HG03575 (cell line): ENCODE data around the gene DPEP3.
"Not testable (repeated sequence)": the region's sequence is repeated elsewhere in the genome, so short reads cannot be mapped to it uniquely, and the experiment has no call there.

Source experiments
- ATAC-seq: cut with Tn5 transposase; IDR thresholded peaks from one replicate; pipeline ENCODE4 v1.9.1; 2021; ENCODE audit not compliant: unreplicated experiment, insufficient number of reproducible peaks, low FRiP score; ENCODE audit errors: extremely low read depth

The DPEP3 gene

GRCh38 chr16:67950335-67950843 lies 29.9 kb downstream of the DPEP3 start:
- no peak for ATAC-seq

DNA sequence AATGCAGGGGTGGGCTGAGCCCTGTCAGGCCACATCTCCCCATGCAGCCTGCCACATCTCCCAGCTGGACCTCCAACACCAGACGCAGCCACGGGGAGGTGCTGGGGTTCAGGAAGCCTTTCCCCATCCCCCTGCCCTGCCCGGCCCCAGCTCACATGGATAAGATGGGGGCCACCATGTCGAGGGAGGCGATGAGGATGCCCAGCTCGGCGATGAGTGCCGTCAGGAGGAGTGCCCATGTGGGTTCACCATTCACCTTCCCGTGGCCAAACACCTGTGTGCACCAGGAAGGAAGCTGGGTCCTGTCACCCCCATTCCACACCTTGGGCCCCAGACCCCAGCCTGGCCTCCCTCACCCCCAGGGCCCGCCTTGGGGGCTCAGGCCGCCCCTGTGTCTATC lies 30.7 kb downstream of the DPEP3 start:
- no peak for ATAC-seq

- no peak for ATAC-seq
Observed at GRCh38 chr16:67948015-67948414, 32.3 kb downstream of the DPEP3 start.

DNA sequence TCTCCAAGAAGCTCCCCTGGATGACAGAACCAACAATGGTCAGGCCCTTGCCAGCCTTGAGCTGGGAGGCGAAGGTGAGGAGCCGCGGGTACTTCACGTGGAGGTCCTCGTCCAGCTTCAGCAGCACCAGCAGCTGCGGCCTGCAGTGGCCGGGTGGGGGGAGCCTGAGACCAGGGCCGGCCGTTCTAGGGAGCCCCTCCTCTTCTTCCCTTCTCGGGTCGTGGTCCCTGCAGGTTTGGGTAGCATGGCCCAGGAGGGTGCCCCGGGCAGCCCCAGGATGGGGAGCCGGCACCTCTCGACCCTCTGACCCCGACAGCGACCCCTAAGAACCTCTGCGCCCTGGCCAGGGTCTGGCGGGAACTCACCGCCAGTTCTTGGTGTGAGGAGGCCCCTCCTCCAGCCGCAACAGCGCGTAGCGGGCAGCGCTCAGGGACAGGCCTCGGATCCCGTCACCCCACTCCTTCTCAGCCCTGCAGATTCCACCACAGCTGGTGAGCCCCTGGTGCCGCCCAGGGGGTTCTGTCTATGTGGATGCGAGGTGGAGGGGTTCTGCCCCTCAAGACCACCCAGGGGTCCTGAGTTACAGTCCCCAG lies 33.2 kb downstream of the DPEP3 start:
- no peak for ATAC-seq

DNA sequence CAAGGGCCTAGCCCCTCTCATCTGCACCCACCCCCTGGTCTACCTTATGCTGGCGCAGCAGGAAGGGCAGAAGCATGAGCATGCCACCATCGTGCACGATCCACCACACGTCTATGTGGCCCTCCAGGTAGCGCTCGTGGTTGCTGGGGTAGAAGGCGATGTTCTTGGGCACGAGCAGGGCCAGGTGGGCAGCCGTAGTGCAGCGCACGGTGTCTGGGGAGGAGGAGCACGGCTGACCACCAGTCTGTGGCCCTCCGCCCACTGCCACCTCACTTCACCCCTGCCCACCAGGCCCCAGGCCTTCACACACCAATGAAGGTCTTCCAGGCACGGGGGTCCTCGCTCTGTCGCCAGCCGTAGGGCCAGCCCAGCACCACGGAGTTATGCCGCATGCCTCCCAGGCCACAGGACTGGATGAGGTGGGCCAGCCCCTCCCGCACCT lies 34.1 kb downstream of the DPEP3 start:
- ATAC-seq = no peak

GRCh38 chr16:67945392-67945933 lies 34.8 kb downstream of the DPEP3 start:
- no peak for ATAC-seq

- ATAC-seq = no peak
Observed at GRCh38 chr16:67944690-67945391, 35.5 kb downstream of the DPEP3 start.

DNA sequence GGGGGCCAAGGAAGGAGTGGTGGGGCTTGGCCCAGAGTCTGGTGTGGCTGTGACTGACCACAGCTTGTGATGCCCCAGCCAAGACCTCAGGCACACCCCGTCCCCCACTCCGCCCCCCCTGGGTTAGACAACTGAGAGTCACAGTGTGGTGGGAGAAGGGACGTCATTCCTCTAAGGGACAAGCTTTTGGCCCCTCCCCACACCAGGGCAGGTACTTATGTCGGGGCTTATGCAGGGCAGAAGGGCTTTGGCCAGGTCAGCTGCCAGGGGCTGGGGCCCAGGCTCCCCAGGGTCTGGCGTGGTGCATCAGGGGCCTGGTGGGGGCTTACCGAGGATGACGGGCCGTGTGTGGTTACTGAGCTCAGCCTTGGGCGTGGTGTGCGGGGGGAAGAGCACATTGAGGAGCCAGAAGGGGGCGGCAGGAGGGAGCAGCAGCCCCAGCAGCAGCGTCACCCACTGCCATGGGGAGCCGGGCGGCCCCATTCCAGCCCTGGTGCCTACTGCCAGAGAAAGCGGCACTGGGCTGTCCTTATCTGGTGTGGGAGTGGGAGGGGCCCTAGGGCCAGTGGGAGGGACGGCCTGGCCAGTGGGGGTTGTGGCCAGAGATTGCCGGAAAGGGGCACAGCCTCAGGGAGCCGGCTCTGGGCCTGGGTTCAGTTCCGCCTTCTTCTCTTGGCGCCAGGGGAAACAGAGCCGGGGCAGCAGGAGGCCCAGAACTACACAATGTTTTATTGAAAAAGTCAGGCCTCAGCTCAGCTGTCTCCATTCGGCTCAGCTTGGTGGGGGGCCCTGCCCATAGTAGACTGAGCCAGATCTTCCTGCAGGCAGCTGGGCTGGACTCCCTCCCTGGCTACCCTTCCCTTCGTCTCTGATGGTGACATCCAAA lies 36.4 kb downstream of the DPEP3 start, which contains the start of gene LCAT:
TSS of gene LCAT (minus strand) at position 502 of the 886 bp plus-strand sequence. CDS start at position 483, 19 bp downstream.
- no peak for ATAC-seq

GRCh38 chr16:67943256-67943618 lies 37.1 kb downstream of the DPEP3 start:
- ATAC-seq = no peak

DNA sequence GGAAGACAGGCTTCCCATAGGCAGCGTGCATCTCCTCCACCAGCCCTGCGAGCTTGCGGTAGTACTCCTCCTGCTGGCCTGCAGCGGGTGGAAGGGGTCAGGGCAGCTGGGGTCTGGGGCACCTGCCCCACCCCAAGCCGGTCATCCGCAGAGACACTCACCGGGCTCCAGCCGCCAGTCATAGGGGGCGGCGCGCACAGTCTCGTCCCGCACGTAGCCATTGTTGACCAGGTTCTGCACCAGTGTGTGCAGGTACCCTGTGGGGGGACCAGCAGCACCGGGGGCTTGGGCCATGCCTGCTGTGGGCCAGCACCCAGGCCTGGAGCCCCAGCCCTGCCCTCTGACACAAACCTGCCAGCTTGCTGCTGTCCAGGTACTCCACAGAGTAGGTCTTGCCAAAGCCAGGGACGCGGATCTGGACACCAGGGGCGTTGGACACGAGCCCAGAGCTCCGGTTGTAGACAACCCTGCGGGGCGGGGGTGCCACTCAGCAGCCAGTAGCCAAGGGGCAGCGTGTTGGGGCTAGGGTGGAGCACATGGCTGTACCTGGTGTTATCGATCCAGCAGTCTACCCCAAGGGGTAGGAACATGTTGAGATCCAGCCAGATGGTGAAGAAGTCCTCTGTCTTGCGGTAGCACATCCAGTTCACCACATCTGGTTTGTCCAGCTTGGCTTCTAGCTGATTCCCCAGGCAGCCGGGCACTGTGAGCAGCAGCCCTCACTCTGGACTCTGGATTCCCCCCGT lies 37.6 kb downstream of the DPEP3 start:
- no peak for ATAC-seq

GRCh38 chr16:67942200-67942509 lies 38.1 kb downstream of the DPEP3 start:
- no peak for ATAC-seq

GRCh38 chr16:67941469-67942199 lies 38.7 kb downstream of the DPEP3 start:
- no peak for ATAC-seq

- ATAC-seq = no peak
Observed at GRCh38 chr16:67940446-67941089, 39.7 kb downstream of the DPEP3 start.

DNA sequence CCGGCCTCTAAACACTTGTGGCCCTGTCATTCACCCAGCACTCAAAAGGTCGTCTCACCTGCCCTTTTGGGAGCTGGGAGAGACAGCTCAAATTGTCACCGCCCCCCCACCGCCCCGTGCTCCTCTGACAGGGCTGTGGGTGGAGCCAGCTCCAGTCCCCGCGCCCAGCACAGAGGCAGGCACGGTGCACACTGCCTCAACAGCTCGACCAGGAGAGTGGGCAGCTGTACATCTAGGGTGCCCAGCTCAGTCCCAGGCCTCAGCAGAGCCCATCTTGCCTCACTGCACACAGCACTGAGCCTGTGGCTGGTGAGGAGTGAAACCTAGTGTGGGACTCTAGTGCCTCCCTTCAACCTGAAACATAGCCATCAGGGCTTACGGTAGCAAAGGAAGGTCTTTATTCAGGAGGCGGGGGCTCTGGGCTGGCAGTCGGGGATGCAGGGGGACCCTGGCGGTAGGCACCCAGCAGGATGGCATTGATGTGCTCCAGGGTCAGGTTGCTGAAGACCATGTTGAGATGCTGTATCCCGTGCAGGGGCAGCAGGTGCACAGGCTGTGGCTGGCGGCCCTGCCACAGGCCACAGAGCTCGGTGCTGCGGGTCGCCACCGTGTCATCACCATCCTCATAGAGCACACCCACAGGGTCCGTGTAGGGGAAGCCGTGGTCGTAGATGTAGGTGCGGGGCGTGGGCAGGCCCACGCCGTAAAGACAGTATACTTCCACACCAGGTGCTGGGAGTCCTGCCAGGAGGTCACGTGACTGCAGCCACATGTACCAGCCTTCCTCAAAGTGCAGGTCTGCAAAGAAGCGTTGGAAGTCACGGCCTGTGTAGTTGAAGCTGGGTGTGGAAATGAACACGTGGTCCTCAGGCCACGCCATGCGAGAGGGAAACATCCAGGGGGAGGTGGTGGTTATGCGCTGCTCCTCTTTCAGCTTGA lies 40.5 kb downstream of the DPEP3 start:
- no peak for ATAC-seq

DNA sequence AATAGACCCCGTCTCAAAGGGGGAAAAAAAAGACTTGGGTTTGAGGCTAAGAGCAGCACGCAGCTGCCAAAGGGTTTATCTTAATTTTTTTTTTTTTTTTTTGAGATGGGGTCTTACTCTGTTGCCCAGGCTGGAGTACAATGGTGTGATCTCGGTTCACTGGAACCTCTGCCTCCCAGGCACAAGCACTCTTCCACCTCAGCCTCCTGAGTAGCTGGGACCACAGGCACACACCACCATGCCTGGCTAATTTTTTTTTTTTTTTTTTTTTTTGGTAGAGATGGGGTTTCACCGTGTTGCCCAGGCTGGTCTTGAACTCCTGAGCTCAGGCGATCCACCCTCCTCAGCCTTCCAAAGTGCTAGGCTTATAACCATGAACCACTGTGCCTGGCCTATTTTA lies 42.6 kb downstream of the DPEP3 start:
- not testable (repeated sequence) for ATAC-seq

DNA sequence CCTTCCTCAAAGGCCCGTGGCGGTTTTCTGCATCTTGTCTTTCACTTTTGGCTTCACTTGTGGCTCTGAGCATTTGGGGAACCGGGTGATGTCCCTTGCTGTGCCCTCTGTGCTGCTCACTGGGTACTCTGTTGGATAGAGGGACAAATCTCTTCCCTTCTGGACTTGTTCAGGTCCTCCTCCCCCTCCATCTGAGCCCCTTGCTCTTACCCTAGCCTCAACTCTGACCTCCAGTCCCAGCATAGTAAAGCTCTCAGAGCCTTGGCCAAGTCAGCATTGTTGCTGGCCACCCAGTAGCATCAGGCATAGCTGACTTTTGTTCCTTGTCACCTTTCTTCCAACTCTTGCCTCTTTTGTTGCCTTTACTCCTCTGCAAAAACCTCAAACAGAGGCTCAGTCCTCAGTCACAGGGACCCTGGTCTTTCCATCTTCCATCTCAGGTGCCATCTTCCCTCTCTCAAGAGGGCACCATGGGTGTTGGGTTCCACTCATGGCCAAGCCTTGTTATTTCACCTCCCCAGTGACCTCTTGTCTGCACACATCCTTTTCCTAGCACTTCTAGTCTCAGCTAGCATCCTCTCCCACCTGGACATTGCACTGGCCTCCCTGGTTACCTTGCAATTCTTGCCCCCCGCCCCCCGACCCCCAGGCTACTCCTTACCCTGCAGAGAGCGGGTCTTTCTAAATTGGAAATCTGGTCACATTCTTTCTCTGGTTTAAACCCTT lies 43.3 kb downstream of the DPEP3 start:
- no peak for ATAC-seq
